NK-92 treated with Interleukin-12 subunit alpha and Interleukin-12 subunit beta, amount 100 ng/mL, for 24 hours (cell line): ENCODE data around the gene LPCAT1.

ENCODE experiments used
- DNase-seq: peaks from one replicate; lab custom pipeline; 2025; lab: John Stamatoyannopoulos, UW

The LPCAT1 gene

GRCh38 chr5:1421521-1422341 lies 102.0 kb downstream of the LPCAT1 start:
- DNase-seq: no peak

GRCh38 chr5:1420211-1421195 lies 103.3 kb downstream of the LPCAT1 start:
- DNase-seq: no peak

- no peak for DNase-seq
These were observed 104.1 kb downstream of the LPCAT1 start for GRCh38 chr5:1419476-1420210.

GRCh38 chr5:1418921-1419280 lies 104.9 kb downstream of the LPCAT1 start:
- no peak for DNase-seq

GRCh38 chr5:1418238-1418920 lies 105.4 kb downstream of the LPCAT1 start:
- no peak for DNase-seq

GRCh38 chr5:1417586-1418225 lies 106.1 kb downstream of the LPCAT1 start:
- no peak for DNase-seq

GRCh38 chr5:1416856-1417469 lies 106.8 kb downstream of the LPCAT1 start:
- no peak for DNase-seq

GRCh38 chr5:1415626-1416360 lies 108.0 kb downstream of the LPCAT1 start:
- DNase-seq: no peak

GRCh38 chr5:1415059-1415425 lies 108.7 kb downstream of the LPCAT1 start:
- DNase-seq: no peak

GRCh38 chr5:1414311-1415058 lies 109.3 kb downstream of the LPCAT1 start:
- DNase-seq: no peak

- no peak for DNase-seq
These were observed 110.0 kb downstream of the LPCAT1 start for GRCh38 chr5:1413611-1414241.

- DNase-seq: no peak
These were observed 110.5 kb downstream of the LPCAT1 start for GRCh38 chr5:1413211-1413610.

- no peak for DNase-seq
These were observed 111.1 kb downstream of the LPCAT1 start for GRCh38 chr5:1412621-1413020.

GRCh38 chr5:1412163-1412562 lies 111.6 kb downstream of the LPCAT1 start:
- DNase-seq: no peak
